ENCODE results near the gene MRM3. TPM values are rescaled to one million over a fixed set of nuclear protein-coding genes. Genes with fewer than 3 reads are reported as not detected.
A peak's percentile ranks its signal among the peaks of the same experiment; 100 is the strongest.

The MRM3 gene
- total and polyA plus RNA-seq, 2 donors (not counting 3 experiments of a cell fraction or from before 2014, with no cell fraction given) = 17.1 to 19.2 TPM

GRCh38 chr17:750431-751037 lies 31.6 kb upstream of the MRM3 start:
- peaks cover 54% of the 10 kb centered on the region for H3K79me2 ChIP-seq (ENCODE audit: control insufficient read depth, insufficient read depth, low read length)
- H3K4me3 ChIP-seq (replicated peaks in 1 of 3; ENCODE audit: insufficient read depth in 1 of 3, low read depth in 1 of 3, low read length in 3 of 3) = peak overlapping the region in 1 of 3 experiments; percentile 78
- H3K9ac ChIP-seq (replicated peaks; ENCODE audit: extremely low read depth, insufficient read depth, low read length) = no peak overlapping the region
- H3K9me1 ChIP-seq (replicated peaks; ENCODE audit: control insufficient read depth, extremely low read depth, insufficient read depth, low read length) = no peaks in the 10 kb centered on the region
- ChIA-PET POLR2A (no interaction called here), CTCF (interaction anchor here (0.8 to 2.6 kb wide), 5 partner anchors 50 to 339 kb away, joined by 3 to 18 read pairs (median 5); partner anchors contain the start of gene TIMM22)
- H4K20me1 ChIP-seq (replicated peaks; ENCODE audit: control insufficient read depth, extremely low read depth, insufficient read depth, low read length) = no peaks in the 10 kb centered on the region
- DNase-seq (ENCODE audit: low read depth, low spot score) (no peak), FAIRE-seq (no peak)
- no peak overlapping the region for H3K27ac ChIP-seq (ENCODE audit: insufficient read depth, low read depth, low read length)
- peaks cover 9% of the 10 kb centered on the region for H3K4me1 ChIP-seq (ENCODE audit: control insufficient read depth, extremely low read depth, insufficient read depth, low read length)
- dilution Hi-C loops (cut with MboI; ENCODE audit: extremely low pct_ligation_motif_present, low sequenced_read_pairs) (no loop called here), intact Hi-C loops (cut with micrococcal nuclease) (no loop called here)
- peaks cover 9 to 21% of the 10 kb centered on the region in 2 experiments for H3K36me3 ChIP-seq (ENCODE audit: control insufficient read depth in 2 of 2, extremely low read depth in 1 of 2, insufficient read depth in 2 of 2, low read length in 2 of 2)
- H3K9me3 ChIP-seq (replicated peaks; ENCODE audit: control insufficient read depth, insufficient read depth, low read length) = no peaks in the 10 kb centered on the region
- no TSS peak for BruUV-seq (replicated peaks)
- H3K27me3 ChIP-seq (ENCODE audit: control insufficient read depth in 2 of 2, insufficient read depth in 2 of 2, low read length in 2 of 2) = no peaks in the 10 kb centered on the region
- TF ChIP-seq MYC (IDR thresholded peaks at IDR 0.05; ENCODE audit: low read depth, low read length) (no peak), MAX (IDR thresholded peaks at IDR 0.05; ENCODE audit: insufficient read depth, insufficient read length) (no peak), POLR2A (IDR thresholded peaks at IDR 0.05; ENCODE audit: low read depth, low read length) (no peak), EZH2 (IDR thresholded peaks at IDR 0.05; ENCODE audit: borderline replicate concordance, low read depth, low read length, severe bottlenecking) (no peak), POLR2AphosphoS5 (IDR thresholded peaks at IDR 0.05; ENCODE audit: insufficient read depth, low read depth, low read length) (no peak), CTCF (IDR thresholded peaks at IDR 0.05; ENCODE audit: extremely low read depth in 1 of 2, insufficient read depth in 1 of 2, low read depth in 1 of 2, low read length in 2 of 2) (no peak), JUN (IDR thresholded peaks at IDR 0.05; ENCODE audit: borderline replicate concordance, insufficient read depth, insufficient read length, low read depth) (no peak), GATA2 (IDR thresholded peaks at IDR 0.05; ENCODE audit: insufficient read depth, insufficient read length, low read depth, low read length) (no peak), FOS (IDR thresholded peaks at IDR 0.05; ENCODE audit: borderline replicate concordance, insufficient read depth, low read length) (no peak)
- peak overlapping the region; percentile 64 for H3K4me2 ChIP-seq (ENCODE audit: insufficient read depth, low read length)
- H2AFZ ChIP-seq (ENCODE audit: low read depth, low read length) = no peak overlapping the region
